Neuronal stem cell (in vitro differentiated cells): ENCODE results near the gene NEGR1.

Experiments used
- DNase-seq: peaks from one replicate; pipeline ENCODE4 v3.0.0-alpha.2; 2013; ENCODE audit warnings: low spot score
- H2AFZ ChIP-seq: one replicate; pipeline ENCODE4 v1.6.1; 2013; ENCODE audit warnings: mild to moderate bottlenecking, low read length, inconsistent platforms
- H2AK5ac ChIP-seq: 2 replicates; pipeline ENCODE4 v1.6.1; 2013; ENCODE audit warnings: low read depth, mild to moderate bottlenecking, inconsistent platforms, low read length, moderate library complexity, mixed read lengths
- H2BK120ac ChIP-seq: 2 replicates; pipeline ENCODE4 v1.6.1; 2013; ENCODE audit warnings: low read depth, mild to moderate bottlenecking, inconsistent platforms, low read length, moderate library complexity, mixed read lengths
- H2BK12ac ChIP-seq: one replicate; pipeline ENCODE4 v1.6.1; 2013; ENCODE audit warnings: low read length, inconsistent platforms
- H2BK15ac ChIP-seq: 2 replicates; pipeline ENCODE4 v1.6.1; 2013; ENCODE audit warnings: mild to moderate bottlenecking, low read length, inconsistent platforms, mixed read lengths
- H2BK5ac ChIP-seq: one replicate; pipeline ENCODE4 v1.6.1; 2013; ENCODE audit warnings: inconsistent platforms, mild to moderate bottlenecking, low read length, moderate library complexity
- H3K14ac ChIP-seq: one replicate; pipeline ENCODE4 v1.6.1; 2013; ENCODE audit warnings: low read length, inconsistent platforms
- H3K18ac ChIP-seq: 2 replicates; pipeline ENCODE4 v1.6.1; 2013; ENCODE audit warnings: low read length, inconsistent platforms
- H3K23ac ChIP-seq: 2 replicates; pipeline ENCODE4 v1.6.1; 2013; ENCODE audit warnings: low read depth, mild to moderate bottlenecking, mixed read lengths, low read length, inconsistent platforms; ENCODE audit not compliant: poor library complexity
- H3K27ac ChIP-seq: replicated peaks from 3 replicates; pipeline ENCODE4 v1.5.1; 2013; ENCODE audit warnings: low read length, inconsistent platforms
- H3K27me3 ChIP-seq, 3 experiments: 2 replicates each; pipeline ENCODE4 v1.6.1; 2013; ENCODE audit warnings: low read length in 3 of 3, mild to moderate bottlenecking in 2 of 3, inconsistent platforms in 1 of 3, low read depth in 1 of 3, mixed read lengths in 1 of 3, moderate library complexity in 1 of 3; ENCODE audit not compliant: control insufficient read depth in 3 of 3, insufficient read depth in 3 of 3
- H3K36me3 ChIP-seq, 2 donors: replicated peaks in 1 of 2; 2 replicates each; pipeline ENCODE4 v1.6.1; 2013; ENCODE audit warnings: low read length in 2 of 2; ENCODE audit not compliant: control insufficient read depth in 2 of 2, insufficient read depth in 2 of 2
- H3K4ac ChIP-seq: 2 replicates; pipeline ENCODE4 v1.6.1; 2013; ENCODE audit warnings: inconsistent platforms, mild to moderate bottlenecking, low read length, moderate library complexity
- H3K4me1 ChIP-seq, 2 donors: 1 replicate in 1 of 2; 2 replicates in 1 of 2; pipeline ENCODE4 v1.6.1; 2013; ENCODE audit warnings: low read length in 2 of 2, low read depth in 1 of 2; ENCODE audit not compliant: control insufficient read depth in 2 of 2, insufficient read depth in 1 of 2
- H3K4me2 ChIP-seq: one replicate; pipeline ENCODE4 v1.6.1; 2013; ENCODE audit warnings: mild to moderate bottlenecking, low read length, inconsistent platforms; ENCODE audit not compliant: insufficient read depth, poor library complexity, severe bottlenecking
- H3K4me3 ChIP-seq, 2 donors: 2 replicates each; pipeline ENCODE4 v1.5.1; 2013; ENCODE audit warnings: low read length in 2 of 2, mild to moderate bottlenecking in 2 of 2, inconsistent platforms in 1 of 2, moderate library complexity in 1 of 2
- H3K79me1 ChIP-seq: one replicate; pipeline ENCODE4 v1.6.1; 2013; ENCODE audit warnings: low read depth, mild to moderate bottlenecking, inconsistent platforms, low read length, moderate library complexity
- H3K9ac ChIP-seq: one replicate; pipeline ENCODE4 v1.6.1; 2013; ENCODE audit warnings: mild to moderate bottlenecking, low read depth, low read length, inconsistent platforms; ENCODE audit not compliant: poor library complexity
- H3K9me3 ChIP-seq, 2 donors: replicated peaks in 1 of 2; 2 replicates each; pipeline versions ENCODE3 to v1.6.1; 2013; ENCODE audit warnings: low read length in 2 of 2, mild to moderate bottlenecking in 2 of 2, inconsistent platforms in 1 of 2, low read depth in 1 of 2, mixed read lengths in 1 of 2, moderate library complexity in 1 of 2; ENCODE audit not compliant: control insufficient read depth in 2 of 2, insufficient read depth in 1 of 2
- H4K8ac ChIP-seq: one replicate; pipeline ENCODE4 v1.6.1; 2013; ENCODE audit warnings: low read depth, mild to moderate bottlenecking, inconsistent platforms, low read length, moderate library complexity
- H4K91ac ChIP-seq: one replicate; pipeline ENCODE4 v1.6.1; 2013; ENCODE audit warnings: low read length, low read depth, mild to moderate bottlenecking, inconsistent platforms; ENCODE audit not compliant: poor library complexity
- WGBS, 2 donors: extraction: QIAGEN DNeasy Blood & Tissue Kit; methylation state at CpG; one replicate each; pipeline ENCODE4 v1.1.7; 2013; ENCODE audit warnings: missing lambda C conversion rate in 2 of 2, mixed read lengths in 1 of 2; ENCODE audit not compliant: insufficient read length in 2 of 2, insufficient replicate concordance in 1 of 2; ENCODE audit errors: extremely low coverage in 2 of 2; 5-methylcytosine and 5-hydroxymethylcytosine counted together

NEGR1 gene

DNA sequence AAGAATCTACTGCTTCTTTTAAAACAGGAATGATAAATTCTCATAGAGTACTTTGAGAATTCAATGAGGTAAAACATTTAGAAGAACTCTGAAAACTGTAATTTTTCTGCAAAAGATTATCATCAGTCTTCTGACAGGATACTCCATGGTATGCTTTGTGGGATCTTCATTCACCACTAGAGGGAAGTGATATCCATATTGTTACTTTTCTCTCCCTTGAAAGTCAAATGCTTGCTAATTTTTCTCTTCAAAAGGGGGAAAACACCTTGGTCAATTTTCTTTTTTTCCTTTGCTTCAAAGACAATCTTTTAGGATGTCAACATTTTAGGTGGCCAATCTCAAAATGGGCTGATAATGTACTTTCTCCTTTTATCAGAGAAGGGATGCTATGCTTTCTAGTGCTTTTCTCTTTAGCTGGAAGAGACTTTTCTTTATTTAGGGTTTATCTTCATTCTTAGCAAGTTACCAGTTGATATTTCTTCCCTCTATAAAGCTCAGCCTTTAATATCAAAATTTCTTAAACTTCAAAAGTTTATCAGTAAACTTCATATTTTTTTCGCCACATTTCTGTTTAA lies 95.5 kb downstream of the NEGR1 start:
- Histone ChIP-seq H2BK15ac (no peak overlapping the region), H3K36me3 (no peaks in the 10 kb centered on the region), H3K14ac (no peak overlapping the region), H3K27me3 (no peaks in the 10 kb centered on the region), H3K4me3 (no peak overlapping the region), H3K4me2 (no peak overlapping the region), H2BK12ac (no peak overlapping the region), H3K9me3 (no peaks in the 10 kb centered on the region), H4K91ac (no peak overlapping the region), H2BK5ac (no peak overlapping the region), H4K8ac (no peak overlapping the region), H2AFZ (no peak overlapping the region), H3K4me1 (no peaks in the 10 kb centered on the region), H3K79me1 (no peaks in the 10 kb centered on the region), H3K23ac (no peak overlapping the region), H2AK5ac (no peak overlapping the region), H3K9ac (no peak overlapping the region), H2BK120ac (no peak overlapping the region), H3K4ac (no peak overlapping the region), H3K27ac (no peak overlapping the region), H3K18ac (no peak overlapping the region)
- 100% methylated on average over 1 of the region's 1 CpG; no CpG with 5 or more reads in 1 of the 2 donors for whole genome bisulfite sequencing, 2 donors
- no peak for DNase-seq

DNA sequence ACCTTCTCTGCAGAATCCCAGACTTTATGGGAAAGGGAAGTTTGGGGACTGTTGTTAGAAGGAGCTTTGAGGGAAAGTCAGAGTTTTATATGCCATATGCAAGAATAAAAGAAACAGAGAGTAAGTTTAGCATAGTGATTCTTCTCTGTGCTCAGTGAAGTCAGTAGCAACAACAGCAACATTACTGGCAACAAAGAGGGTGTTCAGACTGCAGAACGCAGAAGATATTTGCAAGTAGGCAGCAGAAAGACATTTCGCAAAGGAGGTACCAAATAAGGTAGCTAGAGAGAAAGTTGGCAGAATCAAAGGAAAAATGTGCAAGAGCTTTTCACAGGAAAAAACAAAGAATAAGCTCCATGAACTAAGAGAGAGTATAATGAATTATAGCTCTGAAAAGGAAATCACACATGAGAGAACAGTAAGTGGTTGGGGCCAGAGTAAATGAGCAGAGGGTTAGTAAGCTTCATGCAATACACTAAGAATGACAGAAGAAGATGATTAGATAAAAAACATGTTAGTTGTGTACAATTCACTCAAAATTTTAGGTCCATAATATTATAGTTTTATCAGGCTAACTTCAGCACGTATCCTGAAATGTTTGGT lies 98.1 kb downstream of the NEGR1 start:
- Histone ChIP-seq H3K27me3 (no peaks in the 10 kb centered on the region), H3K9me3 (no peaks in the 10 kb centered on the region), H2BK120ac (no peak overlapping the region), H3K4me2 (no peak overlapping the region), H4K91ac (no peak overlapping the region), H3K23ac (no peak overlapping the region), H3K18ac (no peak overlapping the region), H3K79me1 (no peaks in the 10 kb centered on the region), H3K14ac (no peak overlapping the region), H3K27ac (no peak overlapping the region), H2BK15ac (no peak overlapping the region), H2AK5ac (no peak overlapping the region), H3K9ac (no peak overlapping the region), H3K4me3 (no peak overlapping the region), H2AFZ (peak overlapping the region; percentile 52), H4K8ac (no peak overlapping the region), H3K4me1 (no peaks in the 10 kb centered on the region), H3K36me3 (no peaks in the 10 kb centered on the region), H3K4ac (no peak overlapping the region), H2BK5ac (no peak overlapping the region), H2BK12ac (no peak overlapping the region)
- no peak for DNase-seq
- no CpG with 5 or more reads among the region's 3 CpGs for WGBS, 2 donors

GRCh38 chr1:72182859-72183258 lies 99.5 kb downstream of the NEGR1 start:
- Histone ChIP-seq H3K9me3 (no peaks in the 10 kb centered on the region), H4K8ac (no peak overlapping the region), H2BK12ac (no peak overlapping the region), H3K4me2 (no peak overlapping the region), H3K36me3 (no peaks in the 10 kb centered on the region), H3K4me3 (no peak overlapping the region), H2AK5ac (no peak overlapping the region), H3K14ac (no peak overlapping the region), H2BK5ac (no peak overlapping the region), H3K23ac (no peak overlapping the region), H3K4me1 (no peaks in the 10 kb centered on the region), H3K9ac (no peak overlapping the region), H3K18ac (no peak overlapping the region), H3K79me1 (no peaks in the 10 kb centered on the region), H2AFZ (no peak overlapping the region), H2BK120ac (no peak overlapping the region), H3K27me3 (no peaks in the 10 kb centered on the region), H4K91ac (no peak overlapping the region), H2BK15ac (no peak overlapping the region), H3K27ac (no peak overlapping the region), H3K4ac (no peak overlapping the region)
- DNase-seq, result no peak

- Histone ChIP-seq H2BK12ac (no peak overlapping the region), H3K4me3 (no peak overlapping the region), H3K9me3 (no peaks in the 10 kb centered on the region), H2BK5ac (no peak overlapping the region), H3K18ac (no peak overlapping the region), H2BK15ac (no peak overlapping the region), H3K4me2 (no peak overlapping the region), H2AK5ac (no peak overlapping the region), H3K79me1 (no peaks in the 10 kb centered on the region), H3K9ac (no peak overlapping the region), H4K8ac (no peak overlapping the region), H3K14ac (no peak overlapping the region), H3K4me1 (no peaks in the 10 kb centered on the region), H3K27ac (no peak overlapping the region), H3K23ac (no peak overlapping the region), H3K27me3 (no peaks in the 10 kb centered on the region), H3K4ac (no peak overlapping the region), H2BK120ac (no peak overlapping the region), H2AFZ (no peak overlapping the region), H4K91ac (no peak overlapping the region), H3K36me3 (no peaks in the 10 kb centered on the region)
- WGBS, 2 donors, result no CpG with 5 or more reads among the region's 2 CpGs
- peak; percentile 4 for DNase-seq
Observed at GRCh38 chr1:72178266-72178665, 104.1 kb downstream of the NEGR1 start.
